ENCODE data around the gene SCAP.

Gene SCAP

GRCh38 chr3:47385007-47385406 lies 90.7 kb downstream of the SCAP start:
- TF ChIP-seq CTCF (IDR thresholded peaks at IDR 0.05) = no peak

- no peak for TF ChIP-seq CTCF (IDR thresholded peaks at IDR 0.05)
These were observed 91.3 kb downstream of the SCAP start for GRCh38 chr3:47384425-47384824.

- TF ChIP-seq CTCF (IDR thresholded peaks at IDR 0.05) = no peak
These were observed 94.2 kb downstream of the SCAP start for GRCh38 chr3:47381317-47382157.

- TF ChIP-seq CTCF (IDR thresholded peaks at IDR 0.05) = no peak
These were observed 95.0 kb downstream of the SCAP start, which contains the start of gene PTPN23 for GRCh38 chr3:47380601-47381316. Gene PTPN23, plus strand, starts transcription at chr3:47381021. Its CDS starts 76 bp downstream, at chr3:47381097.

- no peak for TF ChIP-seq CTCF (IDR thresholded peaks at IDR 0.05)
These were observed 95.6 kb downstream of the SCAP start for GRCh38 chr3:47380026-47380600.

GRCh38 chr3:47379411-47379899 lies 96.3 kb downstream of the SCAP start:
- TF ChIP-seq CTCF (IDR thresholded peaks at IDR 0.05) = no peak

- TF ChIP-seq CTCF (IDR thresholded peaks at IDR 0.05) = no peak
These were observed 96.9 kb downstream of the SCAP start for GRCh38 chr3:47378869-47379268.

All from LNCAP (cell line).